ENCODE measurements around the gene BNC2. TPM values are rescaled to one million over a fixed set of nuclear protein-coding genes. Genes with fewer than 3 reads are reported as not detected.

BNC2 gene
- total RNA-seq, 1 experiment from 2014 or later: 11.7 TPM

- DNase-seq (no peak), ATAC-seq (no peak)
- CTCF ChIA-PET: no interaction called here
- Histone ChIP-seq H3K9me3 (ENCODE audit: low read length) (no peaks in the 10 kb centered on the region), H3K4me3 (ENCODE audit: low read length) (no peak overlapping the region), H3F3A (ENCODE audit: low read length, unreplicated experiment) (no peaks in the 10 kb centered on the region), H3K79me2 (ENCODE audit: low read length) (0 out of 2 replicates have a peak, but pooled peaks cover 1% of the 10 kb centered on the region), H3K9me2 (replicated peaks; ENCODE audit: low read length) (no peaks in the 10 kb centered on the region), H3K27ac (ENCODE audit: low read length) (no peak overlapping the region), H3K4me1 (ENCODE audit: insufficient read depth, low read length) (no peaks in the 10 kb centered on the region), H3K9ac (ENCODE audit: low read length) (no peak overlapping the region), H2AFZ (ENCODE audit: low read length) (no peak overlapping the region), H3K27me3 (ENCODE audit: low read length) (no peaks in the 10 kb centered on the region), H3K4me2 (ENCODE audit: low read length) (no peak overlapping the region), H3K36me3 (ENCODE audit: low read depth, low read length) (no peaks in the 10 kb centered on the region), H4K20me1 (ENCODE audit: low read length) (no peaks in the 10 kb centered on the region)
- TF ChIP-seq EZH2phosphoT487 (IDR thresholded peaks at IDR 0.05; ENCODE audit: borderline replicate concordance, low read length): no peak
- no peak for TF ChIP-seq EZH2 (IDR thresholded peaks at IDR 0.05; ENCODE audit: low read length, unreplicated experiment)
- TF ChIP-seq CTCF (conservative IDR thresholded peaks at IDR 0.05; ENCODE audit: low read depth, low read length): no peak
- POLR2A ChIA-PET (ENCODE audit: unreplicated experiment): no interaction called here
- intact Hi-C loops (cut with micrococcal nuclease): no loop called here
- no TSS peak for BruUV-seq (replicated peaks)
Observed at GRCh38 chr9:16681652-16681987, 188.8 kb downstream of the BNC2 start.

GRCh38 chr9:16680975-16681651 lies 189.4 kb downstream of the BNC2 start:
- no peak overlapping the region for H3K4me3 ChIP-seq (ENCODE audit: low read length)
- ChIA-PET CTCF (interaction anchor here (0.7 kb wide), 1 partner anchor 16 kb away, joined by 3 read pairs; no protein-coding TSS in a partner anchor), POLR2A (ENCODE audit: unreplicated experiment) (no interaction called here)
- H3K9me2 ChIP-seq (replicated peaks; ENCODE audit: low read length): no peaks in the 10 kb centered on the region
- no peak overlapping the region for H2AFZ ChIP-seq (ENCODE audit: low read length)
- DNase-seq: no peak
- H3K4me1 ChIP-seq (ENCODE audit: insufficient read depth, low read length): no peaks in the 10 kb centered on the region
- no peaks in the 10 kb centered on the region for H3K36me3 ChIP-seq (ENCODE audit: low read depth, low read length)
- no peak overlapping the region for H3K4me2 ChIP-seq (ENCODE audit: low read length)
- intact Hi-C loops (cut with micrococcal nuclease): no loop called here
- no peak for ATAC-seq
- no TSS peak for BruUV-seq (replicated peaks)
- H4K20me1 ChIP-seq (ENCODE audit: low read length): no peaks in the 10 kb centered on the region
- H3K9ac ChIP-seq (ENCODE audit: low read length): no peak overlapping the region
- no peak overlapping the region for H3K27ac ChIP-seq (ENCODE audit: low read length)
- H3F3A ChIP-seq (ENCODE audit: low read length, unreplicated experiment): no peaks in the 10 kb centered on the region
- 0 out of 2 replicates have a peak, but pooled peaks cover 6% of the 10 kb centered on the region for H3K79me2 ChIP-seq (ENCODE audit: low read length)
- no peaks in the 10 kb centered on the region for H3K9me3 ChIP-seq (ENCODE audit: low read length)
- H3K27me3 ChIP-seq (ENCODE audit: low read length): no peaks in the 10 kb centered on the region
- TF ChIP-seq EZH2phosphoT487 (IDR thresholded peaks at IDR 0.05; ENCODE audit: borderline replicate concordance, low read length) (no peak), EZH2 (IDR thresholded peaks at IDR 0.05; ENCODE audit: low read length, unreplicated experiment) (no peak), CTCF (conservative IDR thresholded peaks at IDR 0.05; ENCODE audit: low read depth, low read length) (no peak)

- ChIA-PET CTCF (interaction anchor here (0.7 kb wide), 1 partner anchor 15 kb away, joined by 3 read pairs; no protein-coding TSS in a partner anchor), POLR2A (ENCODE audit: unreplicated experiment) (no interaction called here)
- H3K27me3 ChIP-seq (ENCODE audit: low read length): no peaks in the 10 kb centered on the region
- intact Hi-C loops (cut with micrococcal nuclease): no loop called here
- H3K79me2 ChIP-seq (ENCODE audit: low read length): 0 out of 2 replicates have a peak, but pooled peaks cover 9% of the 10 kb centered on the region
- no peaks in the 10 kb centered on the region for H3K9me3 ChIP-seq (ENCODE audit: low read length)
- BruUV-seq (replicated peaks): no TSS peak
- TF ChIP-seq CTCF (conservative IDR thresholded peaks at IDR 0.05; ENCODE audit: low read depth, low read length): no peak
- TF ChIP-seq EZH2phosphoT487 (IDR thresholded peaks at IDR 0.05; ENCODE audit: borderline replicate concordance, low read length): no peak
- no peak for TF ChIP-seq EZH2 (IDR thresholded peaks at IDR 0.05; ENCODE audit: low read length, unreplicated experiment)
- H3K4me3 ChIP-seq (ENCODE audit: low read length): no peak overlapping the region
- H3K9ac ChIP-seq (ENCODE audit: low read length): no peak overlapping the region
- ATAC-seq (no peak), DNase-seq (no peak)
- H3K4me1 ChIP-seq (ENCODE audit: insufficient read depth, low read length): peaks cover 2% of the 10 kb centered on the region; the same call in 1 of the 2 replicates
- no peaks in the 10 kb centered on the region for H3F3A ChIP-seq (ENCODE audit: low read length, unreplicated experiment)
- no peak overlapping the region for H2AFZ ChIP-seq (ENCODE audit: low read length)
- no peak overlapping the region for H3K27ac ChIP-seq (ENCODE audit: low read length)
- H3K36me3 ChIP-seq (ENCODE audit: low read depth, low read length): no peaks in the 10 kb centered on the region
- H4K20me1 ChIP-seq (ENCODE audit: low read length): no peaks in the 10 kb centered on the region
- H3K4me2 ChIP-seq (ENCODE audit: low read length): no peak overlapping the region
- H3K9me2 ChIP-seq (replicated peaks; ENCODE audit: low read length): no peaks in the 10 kb centered on the region
Observed at GRCh38 chr9:16680541-16680940, 189.9 kb downstream of the BNC2 start.
